Progenitor cell of endocrine pancreas (in vitro differentiated cells): ENCODE data around the gene MAPK13. TPM values are rescaled to one million over a fixed set of nuclear protein-coding genes. Genes with fewer than 3 reads are reported as not detected.

Experiments used
- DNase-seq: peaks from one replicate; pipeline ENCODE4 v3.0.0; 2021; ENCODE audit warnings: low spot score; ENCODE audit not compliant: unreplicated experiment
- H3K27ac Mint-ChIP-seq: 2 replicates; pipeline ENCODE4 v1.8.0; 2021; ENCODE audit warnings: mild to moderate bottlenecking, moderate library complexity, mixed read lengths
- H3K27me3 Mint-ChIP-seq: 2 replicates; pipeline ENCODE4 v1.8.0; 2021; ENCODE audit warnings: mixed read lengths
- H3K36me3 Mint-ChIP-seq: 2 replicates; pipeline ENCODE4 v1.8.0; 2022; ENCODE audit warnings: mixed read lengths; ENCODE audit not compliant: insufficient read depth
- H3K4me1 Mint-ChIP-seq: 2 replicates; pipeline ENCODE4 v1.8.0; 2021; ENCODE audit warnings: low read depth, mixed read lengths
- H3K4me3 Mint-ChIP-seq: 2 replicates; pipeline ENCODE4 v1.8.0; 2021; ENCODE audit warnings: low read depth, mild to moderate bottlenecking, moderate library complexity, mixed read lengths
- H3K9me3 Mint-ChIP-seq: 2 replicates; pipeline ENCODE4 v1.8.0; 2021; ENCODE audit warnings: low read depth, mixed read lengths
- CTCF ChIP-seq: fragments of 200-600 bp; sonication (generic); IDR thresholded peaks from one replicate; pipeline ENCODE4 v1.5.0; 2021; ENCODE audit warnings: antibody characterized with exemption, mild to moderate bottlenecking; ENCODE audit not compliant: unreplicated experiment
- total RNA-seq: library from RNA; stranded (reverse); gene quantifications from 2 replicates; pipeline ENCODE4 v1.2.1, GENCODE V29; 2021

Gene MAPK13
- total RNA-seq, 1 donor from 2014 or later = 41.2 TPM

GRCh38 chr6:36124881-36125280 is 5.4 kb upstream of the MAPK13 start:
- no peaks in the 10 kb centered on the region for H3K9me3 Mint-ChIP-seq
- H3K27me3 Mint-ChIP-seq = peaks cover 7% of the 10 kb centered on the region
- DNase-seq = no peak
- no peak overlapping the region for H3K27ac Mint-ChIP-seq
- H3K4me1 Mint-ChIP-seq = peaks cover 13% of the 10 kb centered on the region
- H3K4me3 Mint-ChIP-seq = no peak overlapping the region
- no peaks in the 10 kb centered on the region for H3K36me3 Mint-ChIP-seq
- no peak for TF ChIP-seq CTCF

- no peaks in the 10 kb centered on the region for H3K36me3 Mint-ChIP-seq
- no peak overlapping the region for H3K4me3 Mint-ChIP-seq
Observed at GRCh38 chr6:36125575-36125974, 4.7 kb upstream of the MAPK13 start.

GRCh38 chr6:36126121-36126520 is 4.2 kb upstream of the MAPK13 start:
- Mint-ChIP-seq H3K27me3 (peaks cover 7% of the 10 kb centered on the region), H3K9me3 (no peaks in the 10 kb centered on the region), H3K4me1 (peaks cover 10% of the 10 kb centered on the region), H3K36me3 (no peaks in the 10 kb centered on the region), H3K27ac (no peak overlapping the region), H3K4me3 (no peak overlapping the region)
- DNase-seq = no peak
- TF ChIP-seq CTCF = no peak

More at GRCh38 chr6:36125575-36125974, 4.7 kb upstream of the MAPK13 start:
- Mint-ChIP-seq H3K4me1 (peaks cover 13% of the 10 kb centered on the region), H3K27me3 (peaks cover 7% of the 10 kb centered on the region), H3K27ac (no peak overlapping the region), H3K9me3 (no peaks in the 10 kb centered on the region)
- no peak for DNase-seq
- no peak for TF ChIP-seq CTCF

- DNase-seq = no peak
- H3K27me3 Mint-ChIP-seq = peaks cover 7% of the 10 kb centered on the region
- H3K4me3 Mint-ChIP-seq = no peak overlapping the region
- peaks cover 11% of the 10 kb centered on the region for H3K4me1 Mint-ChIP-seq
- H3K27ac Mint-ChIP-seq = no peak overlapping the region
- no peaks in the 10 kb centered on the region for H3K9me3 Mint-ChIP-seq
- no peak for TF ChIP-seq CTCF
- H3K36me3 Mint-ChIP-seq = no peaks in the 10 kb centered on the region
Observed at GRCh38 chr6:36126553-36127458, 3.5 kb upstream of the MAPK13 start.

- H3K27me3 Mint-ChIP-seq = peaks cover 7% of the 10 kb centered on the region
- TF ChIP-seq CTCF = no peak
- no peak overlapping the region for H3K4me3 Mint-ChIP-seq
- no peaks in the 10 kb centered on the region for H3K36me3 Mint-ChIP-seq
- peaks cover 14% of the 10 kb centered on the region for H3K4me1 Mint-ChIP-seq
- no peaks in the 10 kb centered on the region for H3K9me3 Mint-ChIP-seq
- no peak overlapping the region for H3K27ac Mint-ChIP-seq
- DNase-seq = no peak
Observed at GRCh38 chr6:36127462-36128016, 2.8 kb upstream of the MAPK13 start.
